H1 (cell line): ENCODE measurements around the gene ENTPD2. TPM values are rescaled to one million over a fixed set of nuclear protein-coding genes. Genes with fewer than 3 reads are reported as not detected.

ENCODE experiments used
- CTCF ChIA-PET: fragments of 300-600 bp; sonication (Branson Sonifier 250); formaldehyde crosslinking; loops from one replicate; lab custom pipeline; 2021; ENCODE audit not compliant: partially characterized antibody; lab: Charles Lee
- POLR2A ChIA-PET: fragments of 300-600 bp; sonication (Branson Sonifier 250); formaldehyde crosslinking; loops from one replicate; lab custom pipeline; 2021; ENCODE audit warnings: inconsistent platforms; ENCODE audit not compliant: partially characterized antibody; lab: Charles Lee
- DNase-seq, 2 experiments: peaks; one replicate each; pipeline versions ENCODE4 v3.0.0 to v3.0.0-alpha.2; 2010 to 2022; ENCODE audit warnings: low spot score in 2 of 2, low read depth in 1 of 2, mixed read lengths in 1 of 2
- FAIRE-seq: peaks from 2 replicates; lab custom pipeline; 2011; peaks lifted over from hg19 to GRCh38; lab: Jason Lieb, UNC
- H2AFZ ChIP-seq: 2 replicates; pipeline ENCODE4 v1.8.1; 2012; ENCODE audit warnings: low read length, inconsistent platforms
- H2AK5ac ChIP-seq: 2 replicates; pipeline ENCODE4 v1.6.1; 2013; ENCODE audit warnings: low read depth, low read length
- H2BK120ac ChIP-seq: replicated peaks from 2 replicates; pipeline ENCODE3; 2013; ENCODE audit warnings: low read depth, low read length, inconsistent platforms
- H2BK12ac ChIP-seq: 2 replicates; pipeline ENCODE4 v1.6.1; 2013; ENCODE audit warnings: low read depth, low read length
- H2BK15ac ChIP-seq: 2 replicates; pipeline ENCODE4 v1.6.1; 2013; ENCODE audit warnings: low read length
- H2BK20ac ChIP-seq: 2 replicates; pipeline ENCODE4 v1.6.1; 2013; ENCODE audit warnings: low read length
- H2BK5ac ChIP-seq: 2 replicates; pipeline ENCODE4 v1.6.1; 2013; ENCODE audit warnings: low read depth, low read length
- H3K14ac ChIP-seq: 2 replicates; pipeline ENCODE4 v1.6.1; 2013; ENCODE audit warnings: inconsistent platforms; ENCODE audit not compliant: insufficient read length
- H3K18ac ChIP-seq: 2 replicates; pipeline ENCODE4 v1.6.1; 2013; ENCODE audit warnings: low read length; ENCODE audit errors: extremely low read depth
- H3K23ac ChIP-seq: 2 replicates; pipeline ENCODE4 v1.6.1; 2013; ENCODE audit warnings: inconsistent platforms; ENCODE audit not compliant: insufficient read length
- H3K23me2 ChIP-seq: 2 replicates; pipeline ENCODE4 v1.6.1; 2013; ENCODE audit warnings: low read depth, low read length
- H3K27ac ChIP-seq: 2 replicates; pipeline ENCODE4 v1.6.1; 2011; ENCODE audit warnings: low read depth, low read length, inconsistent platforms
- H3K27me3 ChIP-seq, 4 experiments: replicated peaks in 1 of 4; 1 replicate in 1 of 4; 2 replicates in 3 of 4; pipeline versions ENCODE4 v1.6.1 to v1.8.1; 2011 to 2013; ENCODE audit warnings: low read length in 3 of 4, mild to moderate bottlenecking in 3 of 4, inconsistent platforms in 2 of 4, mixed read lengths in 2 of 4, moderate library complexity in 1 of 4; ENCODE audit not compliant: control insufficient read depth in 3 of 4, insufficient read depth in 3 of 4; ENCODE audit errors: extremely low read depth in 1 of 4
- H3K36me3 ChIP-seq, 4 experiments: 2 replicates each; pipeline versions ENCODE4 v1.6.1 to v1.8.1; 2011 to 2013; ENCODE audit warnings: mild to moderate bottlenecking in 4 of 4, low read length in 3 of 4, moderate library complexity in 2 of 4, control low read depth in 1 of 4, inconsistent platforms in 1 of 4; ENCODE audit not compliant: insufficient read depth in 4 of 4, control insufficient read depth in 2 of 4
- H3K4ac ChIP-seq: replicated peaks from 2 replicates; pipeline ENCODE3; 2013; ENCODE audit warnings: low read length, low read depth, mixed read lengths, inconsistent platforms; ENCODE audit not compliant: insufficient read length
- H3K4me1 ChIP-seq, 4 experiments: replicated peaks in 1 of 4; 1 replicate in 1 of 4; 2 replicates in 3 of 4; pipeline versions ENCODE4 v1.6.1 to v1.8.1; 2011 to 2013; ENCODE audit warnings: low read length in 3 of 4, inconsistent platforms in 2 of 4, mixed read lengths in 1 of 4; ENCODE audit not compliant: insufficient read depth in 4 of 4, control insufficient read depth in 3 of 4
- H3K4me2 ChIP-seq, 2 experiments: 2 replicates each; pipeline versions ENCODE4 v1.6.1 to v1.8.1; 2011 to 2013; ENCODE audit warnings: low read depth in 2 of 2, low read length in 2 of 2, control low read depth in 1 of 2, inconsistent platforms in 1 of 2, mild to moderate bottlenecking in 1 of 2; ENCODE audit not compliant: insufficient read depth in 1 of 2
- H3K4me3 ChIP-seq, 4 experiments: fragments of 200-600, 300-600 bp in 1 of 4; sonication (generic), shearing (Covaris generic), sonication (Bioruptor Twin) in 1 of 4; 2 replicates each; pipeline versions ENCODE4 v1.5.1 to v1.8.1; 2011 to 2016; ENCODE audit warnings: low read length in 4 of 4, low read depth in 3 of 4, control low read depth in 2 of 4, inconsistent platforms in 2 of 4, mild to moderate bottlenecking in 2 of 4, mixed read lengths in 1 of 4, moderate library complexity in 1 of 4; ENCODE audit not compliant: insufficient read depth in 2 of 4; ENCODE audit errors: extremely low read depth in 1 of 4
- H3K56ac ChIP-seq: replicated peaks from 2 replicates; pipeline ENCODE3; 2013; ENCODE audit warnings: low read depth, mild to moderate bottlenecking, mixed read lengths, low read length, inconsistent platforms; ENCODE audit not compliant: insufficient read length
- H3K79me1 ChIP-seq: 2 replicates; pipeline ENCODE4 v1.6.1; 2013; ENCODE audit warnings: low read depth, low read length, control low read depth
- H3K79me2 ChIP-seq, 2 experiments: 2 replicates each; pipeline versions ENCODE4 v1.6.1 to v1.8.1; 2012 to 2013; ENCODE audit warnings: low read length in 2 of 2, mild to moderate bottlenecking in 2 of 2, inconsistent platforms in 1 of 2; ENCODE audit not compliant: insufficient read depth in 2 of 2, control insufficient read depth in 1 of 2
- H3K9ac ChIP-seq, 4 experiments: replicated peaks in 1 of 4; 1 replicate in 1 of 4; 2 replicates in 3 of 4; pipeline versions ENCODE4 v1.6.1 to v1.8.1; 2011 to 2013; ENCODE audit warnings: low read depth in 3 of 4, low read length in 3 of 4, control low read depth in 2 of 4, mild to moderate bottlenecking in 2 of 4, moderate library complexity in 2 of 4, inconsistent platforms in 1 of 4; ENCODE audit errors: extremely low read depth in 1 of 4
- H3K9me3 ChIP-seq, 2 experiments: 2 replicates each; pipeline versions ENCODE4 v1.6.1 to v1.8.1; 2012 to 2013; ENCODE audit warnings: mild to moderate bottlenecking in 2 of 2, moderate library complexity in 2 of 2, control low read depth in 1 of 2, inconsistent platforms in 1 of 2, low read depth in 1 of 2, low read length in 1 of 2, mixed read lengths in 1 of 2; ENCODE audit not compliant: insufficient read depth in 2 of 2
- H4K20me1 ChIP-seq, 2 experiments: replicated peaks in 1 of 2; 2 replicates each; pipeline versions ENCODE3 to v1.8.1; 2011 to 2013; ENCODE audit warnings: inconsistent platforms in 2 of 2, low read length in 2 of 2, mild to moderate bottlenecking in 1 of 2; ENCODE audit not compliant: insufficient read depth in 2 of 2, control insufficient read depth in 1 of 2
- H4K5ac ChIP-seq: 2 replicates; pipeline ENCODE4 v1.6.1; 2013; ENCODE audit warnings: low read length, low read depth, mixed read lengths, inconsistent platforms; ENCODE audit not compliant: insufficient read length
- H4K8ac ChIP-seq: 2 replicates; pipeline ENCODE4 v1.8.0; 2013; ENCODE audit warnings: mild to moderate bottlenecking, moderate library complexity, low read length, inconsistent platforms; ENCODE audit not compliant: insufficient read depth; ENCODE audit errors: extremely low read depth
- H4K91ac ChIP-seq: replicated peaks from 2 replicates; pipeline ENCODE3; 2013; ENCODE audit warnings: low read length, mixed read lengths, inconsistent platforms; ENCODE audit not compliant: insufficient read length
- BCL11A ChIP-seq, 2 experiments: IDR thresholded peaks; one replicate each; pipeline ENCODE4 v1.6.1; 2011; ENCODE audit warnings: low read depth in 2 of 2, low read length in 2 of 2, mild to moderate bottlenecking in 2 of 2
- BRCA1 ChIP-seq: IDR thresholded peaks from 2 replicates; pipeline ENCODE4 v1.6.1; 2012; ENCODE audit warnings: low read depth, low read length, improper control_type of control experiment
- HDAC2 ChIP-seq, 2 experiments: fragments of 300-600 bp in 1 of 2; sonication (generic) in 1 of 2; IDR thresholded peaks; 2 replicates each; pipeline ENCODE4 v1.6.1; 2011 to 2012; ENCODE audit warnings: low read depth in 2 of 2, low read length in 2 of 2, mild to moderate bottlenecking in 2 of 2, moderate library complexity in 2 of 2, borderline replicate concordance in 1 of 2, inconsistent platforms in 1 of 2
- SUZ12 ChIP-seq: fragments of 200-600 bp; sonication (generic); IDR thresholded peaks from 2 replicates; pipeline ENCODE4 v1.6.1; 2012; ENCODE audit warnings: mild to moderate bottlenecking, inconsistent platforms, low read length, moderate library complexity, mixed read lengths
- TEAD4 ChIP-seq: IDR thresholded peaks from 2 replicates; pipeline ENCODE4 v1.6.1; 2012; ENCODE audit warnings: low read depth, low read length, inconsistent platforms, mixed read lengths
- WGBS, 2 experiments: shearing (Covaris generic) in 1 of 2; methylation state at CpG; one replicate each; pipeline versions ENCODE4 v1.1.6 to v1.1.7; 2013 to 2015; ENCODE audit warnings: low lambda C conversion rate in 2 of 2, mixed read lengths in 2 of 2, inconsistent platforms in 1 of 2, low coverage in 1 of 2, missing lambda C conversion rate in 1 of 2; ENCODE audit not compliant: insufficient replicate concordance in 2 of 2, insufficient coverage in 1 of 2, insufficient read length in 1 of 2; ENCODE audit errors: extremely low coverage in 1 of 2, missing lambda C conversion rate in 1 of 2; 5-methylcytosine and 5-hydroxymethylcytosine counted together
- polyA plus RNA-seq, 7 experiments: library from polyadenylated mRNA; depleted of rRNA in 3 of 7; stranded (reverse) in 5 of 7; unstranded in 2 of 7; fragments of >200 nt in 5 of 7; fragments of 200-250 nt in 2 of 7; gene quantifications; 1 replicate in 5 of 7; 2 replicates in 1 of 7; 4 replicates in 1 of 7; pipeline versions ENCODE4 v1.2.1 to v1.2.3, GENCODE V29; 2011 to 2013; ENCODE audit warnings: missing spikeins in 2 of 7, mixed read lengths in 2 of 7
- total RNA-seq: library from RNA; stranded (reverse); fragmentation: NEBNext Ultra II Directional; extraction: Animal tissue kit (Norgen Biotek cat#: 25700); gene quantifications from 2 replicates; pipeline ENCODE4 v1.2.1, GENCODE V29; 2021

The ENTPD2 gene
- total and polyA plus RNA-seq, 2 of the 8 experiments (the other 6 are each of a cell fraction or from before 2014, with no cell fraction given) = 0.65 to 3.8 TPM

- CTCF ChIA-PET = interaction anchor here (0.5 to 2.5 kb wide), 6 partner anchors 10 to 135 kb away, joined by 3 to 11 read pairs (median 3); partner anchors contain the start of gene PTGDS
- no peak overlapping the region; the same call in 1 of the 2 replicates for H4K8ac ChIP-seq
- no peaks in the 10 kb centered on the region for H3K36me3 ChIP-seq
- DNase-seq = no peak
- FAIRE-seq = no peak
- POLR2A ChIA-PET = no interaction called here
- H2AFZ ChIP-seq = no peak overlapping the region
- no peak overlapping the region for H4K5ac ChIP-seq
- H3K27me3 ChIP-seq = no peaks in the 10 kb centered on the region
- H3K18ac ChIP-seq = no peak overlapping the region
- no peak overlapping the region for H2BK12ac ChIP-seq
- no peak overlapping the region for H3K23ac ChIP-seq
- peaks cover 0 to 10% of the 10 kb centered on the region in 2 experiments; a peak in 1 of 4 replicates for H3K9me3 ChIP-seq
- no peak overlapping the region for H2AK5ac ChIP-seq
- H2BK120ac ChIP-seq = no peak overlapping the region
- no peak overlapping the region for H2BK5ac ChIP-seq
- no peak overlapping the region for H3K14ac ChIP-seq
- 92% methylated on average over 23 of the region's 30 CpGs; no CpG with 5 or more reads in 1 of the 2 experiments for WGBS, 2 experiments
- no peaks in the 10 kb centered on the region for H4K20me1 ChIP-seq
- no peak overlapping the region for H2BK20ac ChIP-seq
- no peaks in the 10 kb centered on the region; a peak in 1 of 7 replicates for H3K4me1 ChIP-seq
- no peaks in the 10 kb centered on the region for H3K79me2 ChIP-seq
- no peaks in the 10 kb centered on the region for H3K79me1 ChIP-seq
- no peak overlapping the region for H3K56ac ChIP-seq
- H3K4ac ChIP-seq = no peak overlapping the region
- H4K91ac ChIP-seq = no peak overlapping the region
- H3K4me2 ChIP-seq = no peak overlapping the region
- no peak overlapping the region for H2BK15ac ChIP-seq
- H3K27ac ChIP-seq = no peak overlapping the region
- H3K23me2 ChIP-seq = no peaks in the 10 kb centered on the region
- H3K9ac ChIP-seq = no peak overlapping the region
- no peak overlapping the region for H3K4me3 ChIP-seq
- no peak for TF ChIP-seq BRCA1
- no peak for TF ChIP-seq HDAC2 (IDR thresholded peaks at IDR 0.05; ENCODE audit: borderline replicate concordance in 1 of 2, low read depth in 2 of 2, low read length in 2 of 2)
- no peak for TF ChIP-seq SUZ12
- no peak for TF ChIP-seq BCL11A (IDR thresholded peaks at IDR 0.05; ENCODE audit: low read depth in 2 of 2, low read length in 2 of 2)
- TF ChIP-seq TEAD4 = no peak
Observed at GRCh38 chr9:137007108-137007815, 46.6 kb downstream of the ENTPD2 start.
